HCT116 (cell line): Measurements from ENCODE around the gene MTHFD2L. TPM values are rescaled to one million over a fixed set of nuclear protein-coding genes. Genes with fewer than 3 reads are reported as not detected.

Source experiments
- ATAC-seq: fragments of 200-7000 bp; cut with Tn5 transposase; 2 replicates; pipeline ENCODE4 v1.9.1; 2020; ENCODE audit warnings: mild to moderate bottlenecking, moderate library complexity
- BruUV-seq: library from RNA; stranded (reverse); fragments of 400-500 nt; replicated peaks from 2 replicates; lab custom pipeline; 2021; lab: Mats Ljungman, UMichigan
- CTCF ChIA-PET: fragments of 300-600 bp; sonication (Branson Sonifier 250); formaldehyde crosslinking; loops from one replicate; lab custom pipeline; 2021; ENCODE audit warnings: antibody characterized with exemption; lab: Charles Lee
- POLR2A ChIA-PET: fragments of 300-600, 350-600 bp; sonication (Branson Sonifier 250); formaldehyde crosslinking; loops from one replicate; lab custom pipeline; 2021; ENCODE audit warnings: antibody characterized with exemption; lab: Charles Lee
- RAD21 ChIA-PET, 2 experiments: fragments of 300-600 bp; sonication (Branson Sonifier 250); formaldehyde crosslinking; loops; one replicate each; lab custom pipeline; 2023; ENCODE audit warnings: low total read pairs in 2 of 2; ENCODE audit not compliant: uncharacterized antibody in 2 of 2, unreplicated experiment in 2 of 2, low non-redundant PET in 1 of 2; lab: Charles Lee
- DNase-seq: peaks from one replicate; pipeline ENCODE4 v3.0.0-alpha.2; 2010; ENCODE audit warnings: low read depth, low spot score
- H2AFZ ChIP-seq: fragments of 200-600 bp; shearing (Covaris generic), sonication (generic); 2 replicates; pipeline ENCODE4 v1.6.1; 2017; ENCODE audit warnings: low read depth, mixed run types, mixed read lengths, antibody characterized with exemption, low read length; ENCODE audit not compliant: poor library complexity, severe bottlenecking
- H3K27ac ChIP-seq: 2 replicates; pipeline ENCODE4 v1.5.1; 2012; ENCODE audit warnings: low read depth, low read length
- H3K27me3 ChIP-seq: fragments of 200-600 bp; sonication (generic); 2 replicates; pipeline ENCODE4 v1.6.1; 2016; ENCODE audit warnings: mixed run types, low read length, mixed read lengths; ENCODE audit not compliant: insufficient read depth
- H3K36me3 ChIP-seq, 2 experiments: fragments of 200-500 bp in 1 of 2; fragments of 200-600 bp in 1 of 2; sonication (Bioruptor generic) in 1 of 2; sonication (generic) in 1 of 2; 2 replicates each; pipeline versions ENCODE4 v1.5.1 to v1.6.1; 2014 to 2016; ENCODE audit warnings: low read length in 2 of 2, inconsistent platforms in 1 of 2, mixed read lengths in 1 of 2, mixed run types in 1 of 2; ENCODE audit not compliant: insufficient read depth in 2 of 2, control insufficient read depth in 1 of 2
- H3K4me1 ChIP-seq, 2 experiments: fragments of 200-600 bp in 1 of 2; sonication (generic) in 1 of 2; 2 replicates each; pipeline versions ENCODE4 v1.5.1 to v1.6.1; 2012 to 2017; ENCODE audit warnings: low read length in 2 of 2, inconsistent platforms in 1 of 2, mild to moderate bottlenecking in 1 of 2, mixed read lengths in 1 of 2, mixed run types in 1 of 2, moderate library complexity in 1 of 2; ENCODE audit not compliant: insufficient read depth in 2 of 2, control insufficient read depth in 1 of 2
- H3K4me2 ChIP-seq: fragments of 200-600 bp; sonication (generic); 2 replicates; pipeline ENCODE4 v1.6.1; 2017; ENCODE audit warnings: mixed run types, low read length, mixed read lengths
- H3K4me3 ChIP-seq, 2 experiments: fragments of 200-600 bp in 1 of 2; sonication (generic) in 1 of 2; replicated peaks in 1 of 2; 2 replicates each; pipeline ENCODE4 v1.5.1; 2011 to 2016; ENCODE audit warnings: low read length in 2 of 2, control low read depth in 1 of 2, low read depth in 1 of 2, mild to moderate bottlenecking in 1 of 2, mixed read lengths in 1 of 2, mixed run types in 1 of 2
- H3K79me2 ChIP-seq: fragments of 200-600 bp; sonication (generic); 2 replicates; pipeline ENCODE4 v1.6.1; 2017; ENCODE audit warnings: mild to moderate bottlenecking, mixed run types, low read length, moderate library complexity, mixed read lengths; ENCODE audit not compliant: insufficient read depth
- H3K9ac ChIP-seq: fragments of 200-600 bp; sonication (generic); 2 replicates; pipeline ENCODE4 v1.6.1; 2016; ENCODE audit warnings: low read length, mixed read lengths
- H3K9me2 ChIP-seq: fragments of 200-600 bp; sonication (generic), shearing (Covaris generic); 2 replicates; pipeline ENCODE4 v1.6.1; 2017; ENCODE audit warnings: mixed run types, mild to moderate bottlenecking, moderate library complexity; ENCODE audit not compliant: insufficient read depth
- H3K9me3 ChIP-seq, 2 experiments: fragments of 200-500 bp in 1 of 2; fragments of 200-600 bp in 1 of 2; sonication (Bioruptor generic) in 1 of 2; sonication (generic) in 1 of 2; 2 replicates each; pipeline ENCODE4 v1.6.1; 2014 to 2017; ENCODE audit warnings: low read length in 2 of 2, mixed read lengths in 2 of 2, inconsistent platforms in 1 of 2, low read depth in 1 of 2, mild to moderate bottlenecking in 1 of 2, mixed run types in 1 of 2, moderate library complexity in 1 of 2; ENCODE audit not compliant: control insufficient read depth in 1 of 2, insufficient read depth in 1 of 2
- H4K20me1 ChIP-seq: fragments of 200-600 bp; sonication (generic), shearing (Covaris generic); 2 replicates; pipeline ENCODE4 v1.6.1; 2017; ENCODE audit warnings: mixed run types, mild to moderate bottlenecking, moderate library complexity; ENCODE audit not compliant: insufficient read depth
- CEBPB ChIP-seq: IDR thresholded peaks from 2 replicates; pipeline ENCODE4 v1.6.1; 2012; ENCODE audit warnings: low read depth
- CTCF ChIP-seq, 3 experiments: fragments of 200-600 bp in 1 of 3; sonication (generic) in 1 of 3; IDR thresholded peaks in 2 of 3; conservative IDR thresholded peaks in 1 of 3; 2 replicates each; pipeline ENCODE4 v1.5.1; 2012 to 2017; ENCODE audit warnings: low read depth in 2 of 3, low read length in 2 of 3, antibody characterized with exemption in 1 of 3, borderline replicate concordance in 1 of 3, control low read depth in 1 of 3, mild to moderate bottlenecking in 1 of 3, mixed read lengths in 1 of 3, mixed run types in 1 of 3, moderate library complexity in 1 of 3; ENCODE audit not compliant: insufficient read depth in 1 of 3
- FOSL1 ChIP-seq: IDR thresholded peaks from 2 replicates; pipeline ENCODE4 v1.6.1; 2012; ENCODE audit warnings: low read depth
- POLR2AphosphoS5 ChIP-seq: IDR thresholded peaks from 2 replicates; pipeline ENCODE4 v1.6.1; 2011; ENCODE audit warnings: mild to moderate bottlenecking, low read depth, low read length, moderate library complexity
- REST ChIP-seq: IDR thresholded peaks from 2 replicates; pipeline ENCODE4 v1.6.1; 2012; ENCODE audit warnings: low read depth
- SIN3A ChIP-seq: IDR thresholded peaks from 2 replicates; pipeline ENCODE4 v1.6.1; 2012; ENCODE audit warnings: low read depth
- SRF ChIP-seq: IDR thresholded peaks from 2 replicates; pipeline ENCODE4 v1.6.1; 2012; ENCODE audit warnings: low read depth
- YY1 ChIP-seq: IDR thresholded peaks from 2 replicates; pipeline ENCODE4 v1.6.1; 2011; ENCODE audit warnings: low read length, low read depth, moderate library complexity, mild to moderate bottlenecking; ENCODE audit not compliant: insufficient replicate concordance; ENCODE audit errors: extremely low read depth
- ZFX ChIP-seq: fragments of 450-650 bp; IDR thresholded peaks from 2 replicates; pipeline ENCODE4 v1.6.1; 2017
- ZNF274 ChIP-seq: fragments of 200-500 bp; sonication (Bioruptor generic); IDR thresholded peaks from 2 replicates; pipeline ENCODE4 v1.6.1; 2014; ENCODE audit warnings: mild to moderate bottlenecking, low read depth, low read length, inconsistent platforms
- intact Hi-C: fragments of 100-400 bp; cut with micrococcal nuclease; formaldehyde crosslinking; loops from 2 replicates; pipeline ENCODE4 v1.10.0; 2022
- total RNA-seq: library from RNA; stranded (reverse); gene quantifications from one replicate; pipeline ENCODE4 v1.2.1, GENCODE V29; 2021; ENCODE audit not compliant: unreplicated experiment

The MTHFD2L gene
- total RNA-seq, 1 experiment from 2014 or later = 15.0 TPM

GRCh38 chr4:74188912-74189311 is 31.0 kb downstream of the MTHFD2L start:
- H2AFZ ChIP-seq = no peak overlapping the region
- no peaks in the 10 kb centered on the region for H3K79me2 ChIP-seq
- TF ChIP-seq SIN3A = no peak
- TF ChIP-seq CTCF (IDR thresholded peaks at IDR 0.05 in 2 of 3, conservative IDR thresholded peaks at IDR 0.05 in 1 of 3; ENCODE audit: borderline replicate concordance in 1 of 3, insufficient read depth in 1 of 3, low read depth in 2 of 3, low read length in 2 of 3) = no peak
- TF ChIP-seq FOSL1 = no peak
- no peak for TF ChIP-seq YY1
- no peak for TF ChIP-seq ZFX
- TF ChIP-seq ZNF274 = no peak
- TF ChIP-seq SRF = no peak
- TF ChIP-seq POLR2AphosphoS5 = no peak
- TF ChIP-seq CEBPB = no peak
- TF ChIP-seq REST = no peak
- H4K20me1 ChIP-seq = no peaks in the 10 kb centered on the region
- no peak overlapping the region for H3K4me2 ChIP-seq
- no peak overlapping the region for H3K9ac ChIP-seq
- no peak for ATAC-seq
- ChIA-PET RAD21 (interaction anchor here in 1 of 2 experiments (0.6 to 1.0 kb wide), 4 partner anchors 10 to 132 kb away, joined by 3 to 5 read pairs (median 4); no protein-coding TSS in a partner anchor), CTCF (interaction anchor here (0.7 to 2.2 kb wide), 11 partner anchors 8 to 486 kb away, joined by 3 to 15 read pairs (median 5); no protein-coding TSS in a partner anchor), POLR2A (interaction anchor here (1.0 kb wide), 1 partner anchor 443 kb away, joined by 3 read pairs; no protein-coding TSS in a partner anchor)
- no peaks in the 10 kb centered on the region for H3K9me2 ChIP-seq
- no peak overlapping the region for H3K4me3 ChIP-seq
- no peak for DNase-seq
- H3K4me1 ChIP-seq = peaks cover 0 to 7% of the 10 kb centered on the region in 2 experiments; a peak in 1 of 4 replicates
- BruUV-seq = no TSS peak
- intact Hi-C loops = loop anchor here (1.0 to 2.0 kb wide), 2 partner anchors 122 to 486 kb away; no protein-coding TSS in a partner anchor
- H3K27ac ChIP-seq = no peak overlapping the region
- no peaks in the 10 kb centered on the region for H3K27me3 ChIP-seq
- 0 out of 4 replicates have a peak, but pooled peaks cover 0 to 6% of the 10 kb centered on the region in 2 experiments for H3K36me3 ChIP-seq
- no peaks in the 10 kb centered on the region for H3K9me3 ChIP-seq
